Endothelial cell of umbilical vein (primary cell): ENCODE data around the gene EVC. TPM values are rescaled to one million over a fixed set of nuclear protein-coding genes. Genes with fewer than 3 reads are reported as not detected.

Experiments used
- BruUV-seq: library from RNA; stranded (reverse); fragments of 400-500 nt; replicated peaks from 2 replicates; lab custom pipeline; 2021; lab: Mats Ljungman, UMichigan
- CTCF ChIA-PET: fragments of 300-600, 350-600 bp; sonication (Branson Sonifier 250); formaldehyde crosslinking; loops from one replicate; lab custom pipeline; 2021; ENCODE audit warnings: antibody characterized with exemption, inconsistent platforms; lab: Charles Lee
- POLR2A ChIA-PET: fragments of 300-600, 350-600 bp; sonication (Branson Sonifier 250); formaldehyde crosslinking; loops from one replicate; lab custom pipeline; 2021; ENCODE audit warnings: antibody characterized with exemption, inconsistent platforms; lab: Charles Lee
- DNase-seq: peaks from one replicate; pipeline ENCODE4 v3.0.0-alpha.2; 2011; ENCODE audit warnings: low read depth, low spot score
- FAIRE-seq: peaks from 2 replicates; lab custom pipeline; 2011; peaks lifted over from hg19 to GRCh38; lab: Jason Lieb, UNC
- H2AFZ ChIP-seq: 2 replicates; pipeline ENCODE4 v1.6.0; 2012; ENCODE audit warnings: low read depth, low read length, control low read depth, inconsistent platforms
- H3K27ac ChIP-seq: 2 replicates; pipeline ENCODE4 v1.5.1; 2011; ENCODE audit warnings: low read depth, mild to moderate bottlenecking, control low read depth, low read length, moderate library complexity; ENCODE audit not compliant: insufficient read depth
- H3K27me3 ChIP-seq, 2 experiments: 2 replicates each; pipeline versions ENCODE4 v1.6.0 to v1.6.1; 2011; ENCODE audit warnings: low read length in 2 of 2, mixed read lengths in 1 of 2; ENCODE audit not compliant: control insufficient read depth in 2 of 2, insufficient read depth in 2 of 2
- H3K36me3 ChIP-seq, 2 experiments: 2 replicates in 1 of 2; 3 replicates in 1 of 2; pipeline ENCODE4 v1.5.1; 2011; ENCODE audit warnings: low read length in 2 of 2, mild to moderate bottlenecking in 1 of 2, moderate library complexity in 1 of 2; ENCODE audit not compliant: control insufficient read depth in 2 of 2, insufficient read depth in 2 of 2; ENCODE audit errors: extremely low read depth in 1 of 2
- H3K4me1 ChIP-seq: 3 replicates; pipeline ENCODE4 v1.5.1; 2011; ENCODE audit warnings: mild to moderate bottlenecking, low read length; ENCODE audit not compliant: control insufficient read depth, insufficient read depth; ENCODE audit errors: extremely low read depth
- H3K4me2 ChIP-seq: 2 replicates; pipeline ENCODE4 v1.6.1; 2011; ENCODE audit warnings: low read length, control low read depth, mixed read lengths; ENCODE audit not compliant: insufficient read depth
- H3K4me3 ChIP-seq, 3 experiments: fragments of 200-600 bp in 1 of 3; sonication (generic), shearing (Covaris generic) in 1 of 3; replicated peaks in 1 of 3; 2 replicates each; pipeline ENCODE4 v1.5.1; 2011 to 2016; ENCODE audit warnings: control low read depth in 3 of 3, low read length in 3 of 3, mild to moderate bottlenecking in 2 of 3, inconsistent platforms in 1 of 3, low read depth in 1 of 3, moderate library complexity in 1 of 3; ENCODE audit not compliant: insufficient read depth in 1 of 3
- H3K79me2 ChIP-seq: 2 replicates; pipeline ENCODE4 v1.6.0; 2012; ENCODE audit warnings: low read length, inconsistent platforms; ENCODE audit not compliant: control insufficient read depth, insufficient read depth
- H3K9ac ChIP-seq: replicated peaks from 2 replicates; pipeline ENCODE3; 2011; ENCODE audit warnings: low read length, control low read depth; ENCODE audit not compliant: insufficient read depth; ENCODE audit errors: extremely low read depth
- H3K9me1 ChIP-seq: replicated peaks from 3 replicates; pipeline ENCODE4 v1.6.0; 2011; ENCODE audit warnings: mild to moderate bottlenecking, low read length; ENCODE audit not compliant: control insufficient read depth, insufficient read depth; ENCODE audit errors: extremely low read depth
- H3K9me3 ChIP-seq: replicated peaks from 2 replicates; pipeline ENCODE4 v1.5.1; 2012; ENCODE audit warnings: low read length, inconsistent platforms; ENCODE audit not compliant: control insufficient read depth, insufficient read depth
- H4K20me1 ChIP-seq: replicated peaks from 2 replicates; pipeline ENCODE3; 2011; ENCODE audit warnings: mild to moderate bottlenecking, low read length; ENCODE audit not compliant: control insufficient read depth, insufficient read depth; ENCODE audit errors: extremely low read depth
- CTCF ChIP-seq, 2 donors: IDR thresholded peaks; 1 replicate in 1 of 2; 2 replicates in 1 of 2; pipeline ENCODE4 v1.5.1; 2011; ENCODE audit warnings: low read length in 2 of 2, mild to moderate bottlenecking in 2 of 2, moderate library complexity in 2 of 2, control low read depth in 1 of 2, inconsistent platforms in 1 of 2, low read depth in 1 of 2; ENCODE audit not compliant: insufficient read depth in 1 of 2; ENCODE audit errors: extremely low read depth in 1 of 2
- EZH2 ChIP-seq: IDR thresholded peaks from 2 replicates; pipeline ENCODE4 v1.6.1; 2012; ENCODE audit warnings: borderline replicate concordance, low read depth, mild to moderate bottlenecking, moderate library complexity, low read length, inconsistent platforms; ENCODE audit not compliant: severe bottlenecking
- FOS ChIP-seq: IDR thresholded peaks from 2 replicates; pipeline ENCODE4 v1.6.1; 2011; ENCODE audit warnings: mild to moderate bottlenecking, low read length, moderate library complexity, borderline replicate concordance; ENCODE audit not compliant: insufficient read depth
- GATA2 ChIP-seq: IDR thresholded peaks from 2 replicates; pipeline ENCODE4 v1.7.0; 2011; ENCODE audit warnings: low read depth, mild to moderate bottlenecking, moderate library complexity, mixed read lengths, low read length; ENCODE audit not compliant: insufficient read length, insufficient read depth
- JUN ChIP-seq: IDR thresholded peaks from 2 replicates; pipeline ENCODE4 v1.6.1; 2011; ENCODE audit warnings: borderline replicate concordance, low read depth; ENCODE audit not compliant: insufficient read length, insufficient read depth
- MAX ChIP-seq: IDR thresholded peaks from 2 replicates; pipeline ENCODE4 v1.6.1; 2011; ENCODE audit not compliant: insufficient read depth, insufficient read length
- MYC ChIP-seq: IDR thresholded peaks from one replicate; pipeline ENCODE4 v1.6.1; 2011; ENCODE audit warnings: mild to moderate bottlenecking, low read depth, low read length
- POLR2A ChIP-seq: IDR thresholded peaks from 2 replicates; pipeline ENCODE4 v1.6.1; 2012; ENCODE audit warnings: low read depth, mild to moderate bottlenecking, control low read depth, low read length
- POLR2AphosphoS5 ChIP-seq: IDR thresholded peaks from 2 replicates; pipeline ENCODE4 v1.6.1; 2012; ENCODE audit warnings: low read depth, mild to moderate bottlenecking, control low read depth, low read length, moderate library complexity; ENCODE audit not compliant: insufficient read depth
- dilution Hi-C: fragments of 300-500 bp; cut with MboI; formaldehyde crosslinking; loops from one replicate; pipeline ENCODE4 v1.15.0; 2019; ENCODE audit warnings: low sequenced_read_pairs; ENCODE audit not compliant: extremely low pct_ligation_motif_present
- intact Hi-C: fragments of 100-400 bp; cut with micrococcal nuclease; formaldehyde crosslinking; loops from one replicate; pipeline ENCODE4 v1.10.0; 2022
- polyA plus RNA-seq, 4 experiments: library from polyadenylated mRNA; depleted of rRNA in 3 of 4; stranded (reverse) in 3 of 4; unstranded in 1 of 4; fragments of >200 nt; gene quantifications; 2 replicates each; pipeline versions ENCODE4 v1.2.1 to v1.2.3, GENCODE V29; 2011 to 2012; ENCODE audit warnings: missing spikeins in 1 of 4
- total RNA-seq: library from RNA; stranded (reverse); gene quantifications from 2 replicates; pipeline ENCODE4 v1.2.3, GENCODE V29; 2021

Gene EVC
- total and polyA plus RNA-seq, 2 donors (not counting 3 experiments of a cell fraction or from before 2014, with no cell fraction given): 6.3 to 31.6 TPM

- H3K9me3 ChIP-seq: no peaks in the 10 kb centered on the region
- no peak overlapping the region for H2AFZ ChIP-seq
- no peak overlapping the region for H3K9ac ChIP-seq
- no peaks in the 10 kb centered on the region for H4K20me1 ChIP-seq
- H3K27ac ChIP-seq: no peak overlapping the region
- BruUV-seq: no TSS peak
- no peaks in the 10 kb centered on the region for H3K27me3 ChIP-seq
- TF ChIP-seq GATA2 (no peak), POLR2A (no peak), EZH2 (no peak), FOS (no peak), JUN (no peak), CTCF (IDR thresholded peaks at IDR 0.05; ENCODE audit: extremely low read depth in 1 of 2, insufficient read depth in 1 of 2, low read depth in 1 of 2, low read length in 2 of 2) (no peak), POLR2AphosphoS5 (no peak), MAX (no peak), MYC (no peak)
- POLR2A ChIA-PET: no interaction called here
- CTCF ChIA-PET: interaction anchor here (0.9 kb wide), 1 partner anchor 388 kb away, joined by 3 read pairs; no protein-coding TSS in a partner anchor
- H3K36me3 ChIP-seq: peaks cover 5 to 16% of the 10 kb centered on the region in 2 experiments
- intact Hi-C loops: no loop called here
- dilution Hi-C loops: no loop called here
- H3K4me2 ChIP-seq: no peak overlapping the region
- DNase-seq (no peak), FAIRE-seq (no peak)
- no peaks in the 10 kb centered on the region for H3K79me2 ChIP-seq
- no peaks in the 10 kb centered on the region for H3K4me1 ChIP-seq
- no peaks in the 10 kb centered on the region for H3K9me1 ChIP-seq
- H3K4me3 ChIP-seq: no peak overlapping the region
Observed at GRCh38 chr4:5788144-5788543, 77.1 kb downstream of the EVC start.
